GM21423 (cell line): ENCODE results near the gene SLC28A2.
"Not testable (repeated sequence)": the region's sequence is repeated elsewhere in the genome, so short reads cannot be mapped to it uniquely, and the experiment has no call there.

Source experiments
- ATAC-seq: cut with Tn5 transposase; IDR thresholded peaks from one replicate; pipeline ENCODE4 v1.9.1; 2021; ENCODE audit warnings: mild to moderate bottlenecking, moderate library complexity; ENCODE audit not compliant: unreplicated experiment

SLC28A2 gene, protein sequence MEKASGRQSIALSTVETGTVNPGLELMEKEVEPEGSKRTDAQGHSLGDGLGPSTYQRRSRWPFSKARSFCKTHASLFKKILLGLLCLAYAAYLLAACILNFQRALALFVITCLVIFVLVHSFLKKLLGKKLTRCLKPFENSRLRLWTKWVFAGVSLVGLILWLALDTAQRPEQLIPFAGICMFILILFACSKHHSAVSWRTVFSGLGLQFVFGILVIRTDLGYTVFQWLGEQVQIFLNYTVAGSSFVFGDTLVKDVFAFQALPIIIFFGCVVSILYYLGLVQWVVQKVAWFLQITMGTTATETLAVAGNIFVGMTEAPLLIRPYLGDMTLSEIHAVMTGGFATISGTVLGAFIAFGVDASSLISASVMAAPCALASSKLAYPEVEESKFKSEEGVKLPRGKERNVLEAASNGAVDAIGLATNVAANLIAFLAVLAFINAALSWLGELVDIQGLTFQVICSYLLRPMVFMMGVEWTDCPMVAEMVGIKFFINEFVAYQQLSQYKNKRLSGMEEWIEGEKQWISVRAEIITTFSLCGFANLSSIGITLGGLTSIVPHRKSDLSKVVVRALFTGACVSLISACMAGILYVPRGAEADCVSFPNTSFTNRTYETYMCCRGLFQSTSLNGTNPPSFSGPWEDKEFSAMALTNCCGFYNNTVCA

DNA sequence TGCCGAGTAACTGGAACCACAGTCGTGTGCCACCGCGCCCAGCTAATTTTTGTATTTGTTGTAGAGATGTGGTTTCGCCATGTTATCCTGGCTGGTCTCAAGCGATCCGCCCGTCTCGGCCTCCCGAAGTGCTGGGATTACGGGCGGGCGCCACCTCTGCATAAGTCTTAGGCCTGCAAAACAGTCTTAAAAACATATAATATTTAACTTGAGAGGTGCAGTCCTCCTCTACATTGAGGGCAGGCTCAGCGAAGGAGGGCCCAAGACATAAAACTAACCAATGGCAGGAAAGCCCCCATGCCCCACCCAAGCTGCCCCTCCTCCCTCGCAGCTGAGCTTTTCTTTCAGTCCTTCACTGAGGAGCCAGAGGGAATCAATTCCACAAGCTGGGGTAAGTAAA, at the start of gene SLC28A2:
SLC28A2 (plus strand) TSS at position 347 of the 400 bp plus-strand sequence. CDS start 982 bp downstream, outside the sequence.
- ATAC-seq: no peak

DNA sequence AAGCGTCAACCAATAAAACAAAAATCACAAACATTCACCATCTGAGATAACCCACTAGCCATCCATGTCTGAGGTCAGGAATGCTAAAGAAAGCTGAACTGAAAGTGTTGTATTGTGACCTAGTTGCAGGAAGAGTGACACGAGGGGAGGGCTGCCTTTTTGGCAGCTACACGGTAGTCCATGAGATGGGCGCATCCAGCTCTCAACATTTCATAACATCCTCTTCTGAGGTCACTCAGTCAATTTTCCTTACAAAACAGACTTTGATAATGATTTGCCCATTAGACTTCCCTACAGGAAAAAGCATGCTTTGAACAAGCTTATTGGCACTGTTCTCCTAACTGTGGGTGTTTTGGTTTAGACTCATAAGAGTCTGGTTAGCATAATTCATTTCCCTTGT, 48.9 kb upstream of the SLC28A2 start:
- ATAC-seq: no peak

DNA sequence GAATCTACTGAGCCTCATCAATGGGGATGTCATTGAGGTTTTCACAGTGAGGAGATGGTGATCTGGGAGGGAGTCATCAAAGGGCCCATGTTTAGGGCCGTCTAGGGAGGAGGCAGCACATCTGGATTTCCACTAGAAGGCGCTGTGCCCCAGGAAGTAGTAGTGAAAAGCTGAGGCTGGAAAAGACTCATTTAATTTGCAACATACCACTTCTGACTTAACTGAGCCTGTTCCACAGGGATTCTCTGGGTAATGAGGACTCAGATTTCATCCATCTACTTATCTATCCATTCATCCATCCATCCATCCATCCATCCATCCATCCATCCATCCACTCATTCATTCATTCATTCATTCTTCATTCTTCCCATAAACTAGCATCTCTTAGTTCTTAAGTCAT, 46.8 kb upstream of the SLC28A2 start:
- ATAC-seq: no peak

DNA sequence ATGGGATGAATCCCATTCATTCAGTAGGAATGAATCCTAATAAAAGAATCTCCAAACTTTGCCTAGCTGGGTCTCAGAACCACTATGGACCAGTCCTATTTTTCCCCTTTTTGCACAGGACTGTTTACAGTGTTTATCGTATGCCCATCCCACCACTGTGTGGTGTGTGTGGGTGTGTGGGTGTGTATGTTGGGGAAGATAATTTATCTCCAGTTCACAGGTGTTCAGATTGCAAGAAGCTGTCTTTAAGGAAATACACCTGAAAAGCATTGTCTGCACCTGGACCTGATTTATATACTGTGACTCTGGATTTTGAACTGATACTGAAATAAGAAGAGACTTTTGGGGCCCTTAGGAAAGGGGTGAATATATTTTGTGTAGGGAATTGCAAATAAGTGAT, 39.5 kb upstream of the SLC28A2 start:
- no peak for ATAC-seq

DNA sequence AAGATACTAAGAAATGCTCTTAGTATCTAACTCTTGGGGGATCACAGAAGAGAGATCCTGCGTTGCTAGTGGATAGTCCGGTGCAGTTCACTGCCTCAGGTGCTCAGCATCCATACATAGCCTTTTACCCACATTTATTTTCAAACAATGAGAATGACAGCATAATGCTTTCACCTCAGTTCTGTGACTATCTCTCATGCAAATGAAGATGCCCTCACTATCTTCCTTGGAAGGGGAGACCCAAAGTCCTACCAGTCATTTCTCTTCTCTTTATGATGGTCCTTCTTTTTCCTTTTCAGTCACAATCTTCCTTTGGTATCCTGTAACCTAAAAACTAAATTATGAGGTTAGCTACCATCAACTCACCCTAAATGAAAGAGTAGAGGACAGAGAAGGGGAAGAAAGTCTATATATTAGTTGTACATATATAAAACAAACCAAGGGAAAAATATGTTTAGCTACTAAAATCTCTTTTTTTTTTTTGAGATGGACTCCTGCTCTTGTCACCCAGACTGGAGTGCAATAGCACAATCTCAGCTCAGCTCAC, 30.9 kb upstream of the SLC28A2 start:
- ATAC-seq: no peak

DNA sequence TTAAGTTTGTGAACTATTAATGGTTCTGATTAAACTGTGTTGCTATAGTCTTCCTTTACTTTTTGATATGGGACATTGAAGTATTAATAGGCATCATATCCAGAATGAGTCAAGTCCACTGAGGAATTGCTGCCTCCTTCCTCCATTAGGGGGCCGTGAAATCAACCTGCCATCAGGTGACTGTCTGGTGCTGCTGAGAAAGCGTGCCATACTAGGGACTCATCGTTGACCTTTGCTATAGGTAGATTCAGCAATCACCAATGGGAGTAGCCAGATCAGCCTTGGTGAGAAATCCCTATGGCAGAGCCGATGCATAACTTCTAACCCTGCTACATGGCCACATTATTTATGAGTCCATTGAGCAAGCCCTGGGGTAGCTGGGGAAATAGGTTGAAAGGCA, 30.1 kb upstream of the SLC28A2 start:
- ATAC-seq: no peak

DNA sequence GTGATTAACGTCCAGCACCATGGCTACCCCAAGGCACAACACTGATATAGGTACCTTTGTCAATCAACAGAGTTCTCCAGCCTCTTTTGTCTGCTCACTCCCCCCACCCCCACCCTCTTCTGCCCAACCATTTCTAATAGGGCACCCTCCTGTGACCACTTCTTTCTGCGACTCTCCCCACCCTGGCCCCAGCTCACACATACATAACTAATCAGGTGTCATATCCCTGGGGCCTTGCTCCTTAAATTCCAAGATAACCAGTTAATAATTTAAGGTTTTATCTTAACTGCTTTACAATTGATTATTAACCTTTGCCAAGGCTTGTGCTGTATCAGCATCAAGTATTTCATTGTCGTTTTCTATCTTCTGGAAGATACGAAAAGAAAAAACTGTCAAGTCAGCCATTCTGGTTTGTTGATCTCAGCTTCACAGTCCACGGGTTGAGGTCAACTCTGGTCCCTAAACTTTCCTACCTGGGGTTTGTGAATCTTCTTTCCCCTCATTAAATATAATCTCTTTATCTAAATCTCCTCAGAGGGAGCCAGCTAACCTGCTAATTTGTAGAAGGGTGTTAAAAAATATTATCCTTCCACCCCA, 27.3 kb upstream of the SLC28A2 start:
- ATAC-seq: no peak

DNA sequence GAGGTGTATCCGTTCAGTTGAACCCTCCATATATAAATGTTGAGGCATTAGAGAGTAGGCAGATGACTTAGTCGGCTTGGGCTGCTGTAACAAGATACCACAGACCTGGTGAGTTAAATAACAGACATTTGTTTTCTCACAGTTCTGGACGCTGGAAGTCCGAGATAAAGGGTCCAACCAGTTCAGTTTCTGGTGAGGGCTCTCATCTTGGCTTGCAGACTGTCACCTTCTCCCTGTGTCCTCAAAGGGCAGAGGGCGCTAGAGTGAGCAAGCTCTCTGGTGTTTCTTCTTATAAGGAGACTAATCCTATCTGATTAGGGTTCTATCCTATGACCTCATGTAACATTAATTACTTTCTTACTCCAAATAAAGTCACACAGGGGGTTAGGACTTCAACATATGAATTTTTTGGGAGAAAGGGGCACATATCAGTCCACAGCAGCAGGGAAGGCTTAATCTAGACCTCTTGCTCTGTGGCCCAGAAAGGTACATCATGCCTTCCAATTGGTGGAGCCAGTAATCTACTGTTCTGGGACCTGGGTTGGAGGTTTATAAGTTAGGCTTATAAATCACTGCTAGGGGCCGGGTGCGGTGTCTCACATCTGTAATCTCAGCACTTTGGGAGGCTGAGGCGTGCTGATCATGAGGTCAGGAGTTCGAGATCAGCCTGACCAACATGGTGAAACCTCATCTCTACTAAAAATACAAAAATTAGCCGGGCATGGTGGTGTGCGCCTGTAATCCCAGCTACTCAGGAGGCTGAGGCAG, 26.3 kb upstream of the SLC28A2 start:
- ATAC-seq: no peak

DNA sequence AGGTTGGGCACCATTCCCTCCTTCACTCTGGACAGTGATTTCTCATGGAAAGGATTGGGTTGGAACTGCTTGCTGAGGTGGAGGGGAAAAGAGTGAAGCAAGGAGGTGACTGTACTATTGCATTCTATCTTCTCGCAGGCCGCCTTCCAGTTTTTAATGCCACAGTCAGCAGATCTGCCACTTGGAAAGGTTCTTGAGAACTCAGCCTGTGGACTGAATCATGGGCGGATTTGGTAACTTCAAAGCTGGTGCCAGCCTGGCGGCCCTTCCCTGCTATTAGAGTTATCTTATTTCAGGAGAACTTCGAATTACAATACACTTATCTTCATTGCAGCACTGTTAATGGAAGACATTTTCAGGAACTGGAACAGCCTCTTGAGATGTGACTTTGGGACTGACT, 23.1 kb upstream of the SLC28A2 start:
- ATAC-seq: no peak

DNA sequence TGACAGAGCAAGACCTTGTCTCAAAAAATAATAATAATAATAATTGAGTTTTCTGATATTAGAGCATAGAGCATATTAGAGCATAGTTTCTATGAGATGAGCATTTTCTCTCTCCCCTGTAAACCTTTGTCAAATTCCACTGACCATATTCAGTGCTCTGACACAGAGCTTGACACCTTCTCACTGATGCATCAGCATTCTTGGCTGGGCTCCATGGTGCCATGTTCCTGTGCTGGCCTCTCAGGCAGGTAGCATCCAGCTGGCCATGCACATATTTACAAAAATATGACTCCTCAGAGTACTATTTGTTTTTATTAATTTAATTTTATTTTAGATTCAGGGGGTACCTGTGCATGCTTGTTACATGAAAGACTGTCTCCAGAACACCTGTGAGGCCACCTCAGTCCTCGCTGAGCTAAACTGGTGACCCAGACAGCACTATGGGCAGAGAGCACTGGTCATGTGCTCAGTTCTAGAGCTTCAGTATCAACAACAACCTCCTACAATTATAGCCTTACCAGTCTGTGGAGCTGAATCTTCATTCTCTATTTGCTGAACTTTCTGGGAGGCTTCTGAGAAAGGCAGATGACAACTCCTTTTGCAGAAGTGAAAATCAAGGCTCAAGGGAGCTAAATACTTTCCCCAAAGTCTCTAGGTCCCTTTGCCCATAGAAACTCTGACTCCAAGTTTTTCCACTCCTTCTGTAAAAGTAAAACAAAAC, 21.6 kb upstream of the SLC28A2 start:
- no peak for ATAC-seq

DNA sequence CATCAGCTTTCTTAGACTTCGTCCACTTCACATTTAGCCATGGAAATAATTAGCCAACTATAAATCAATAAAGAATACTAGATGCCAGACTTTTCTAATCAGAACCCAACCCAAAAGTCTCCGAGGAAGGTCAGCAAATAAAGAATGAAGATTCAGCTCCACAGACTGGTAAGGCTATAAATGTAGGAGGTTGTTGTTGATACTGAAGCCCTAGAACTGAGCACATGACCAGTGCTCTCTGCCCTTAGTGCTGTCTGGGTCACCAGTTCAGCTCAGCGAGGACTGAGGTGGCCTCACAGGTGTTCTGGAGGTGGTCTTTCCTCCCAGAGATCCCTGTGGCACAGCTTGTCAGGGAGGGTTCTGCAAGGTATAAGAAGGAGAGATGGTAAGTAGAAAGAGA, 20.9 kb upstream of the SLC28A2 start:
- no peak for ATAC-seq

DNA sequence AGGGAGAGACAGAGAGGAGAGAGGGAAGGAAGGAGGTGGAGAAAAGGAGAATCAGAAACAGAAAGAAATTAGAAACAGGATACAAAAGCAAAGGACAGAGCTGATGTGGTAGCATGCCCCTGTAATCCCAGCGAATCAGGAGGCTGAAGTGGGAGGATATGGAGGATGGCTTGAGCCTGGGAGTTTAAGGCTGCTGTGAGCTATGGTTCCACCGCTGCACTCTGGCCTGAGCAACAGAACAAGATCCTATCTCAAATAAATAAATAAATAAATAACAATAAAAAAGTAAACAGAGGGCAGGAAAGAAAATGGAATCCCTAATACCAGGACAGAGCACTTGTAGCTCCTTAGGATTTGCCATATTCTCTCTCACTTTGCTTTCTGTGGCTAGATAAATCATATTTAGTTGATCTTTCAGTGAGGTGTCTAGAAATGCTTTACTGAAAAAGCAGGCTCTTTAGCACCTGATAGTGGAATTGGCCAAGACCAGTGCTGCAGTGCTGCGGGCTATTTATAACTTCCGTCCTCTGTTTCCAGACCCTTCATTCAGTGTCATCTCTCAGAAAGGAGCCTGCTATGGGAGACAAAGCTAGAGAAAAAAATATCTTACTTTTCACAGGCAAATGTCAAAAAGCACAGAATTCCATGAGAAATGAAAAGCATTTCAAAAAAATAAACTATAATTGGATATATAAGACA, 20.0 kb upstream of the SLC28A2 start:
- ATAC-seq: no peak

DNA sequence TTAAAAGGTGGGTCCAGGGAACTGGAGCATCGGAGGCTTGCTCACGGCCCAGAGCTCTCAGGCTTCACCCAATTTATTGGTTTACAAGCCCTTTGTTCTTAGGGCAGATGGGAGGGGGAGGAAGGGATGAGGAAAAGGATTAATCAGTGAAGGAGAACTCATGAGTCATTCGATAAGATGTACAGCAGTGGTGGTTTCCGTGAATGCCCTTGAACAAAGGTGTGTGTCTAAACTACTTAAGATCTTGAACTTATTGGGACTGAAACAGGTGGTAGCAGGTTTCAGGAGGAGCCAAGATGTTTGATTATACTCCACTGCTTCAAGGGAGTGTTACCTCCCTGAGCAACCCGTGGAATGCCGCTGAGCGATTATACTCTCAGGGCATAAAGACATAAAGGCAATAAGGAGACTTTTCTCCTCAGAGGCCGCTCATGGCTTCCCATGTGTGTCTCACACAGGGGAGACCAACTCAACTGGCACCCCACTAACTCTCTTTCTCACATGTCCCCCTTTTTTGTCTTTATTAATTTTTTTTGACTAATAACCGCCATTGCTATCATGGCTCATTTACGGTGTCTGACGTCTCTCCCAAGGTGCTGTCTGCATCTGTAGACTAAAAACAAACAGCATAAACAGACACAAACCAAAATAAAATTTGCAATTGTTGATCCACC, 17.3 kb upstream of the SLC28A2 start:
- ATAC-seq: no peak

DNA sequence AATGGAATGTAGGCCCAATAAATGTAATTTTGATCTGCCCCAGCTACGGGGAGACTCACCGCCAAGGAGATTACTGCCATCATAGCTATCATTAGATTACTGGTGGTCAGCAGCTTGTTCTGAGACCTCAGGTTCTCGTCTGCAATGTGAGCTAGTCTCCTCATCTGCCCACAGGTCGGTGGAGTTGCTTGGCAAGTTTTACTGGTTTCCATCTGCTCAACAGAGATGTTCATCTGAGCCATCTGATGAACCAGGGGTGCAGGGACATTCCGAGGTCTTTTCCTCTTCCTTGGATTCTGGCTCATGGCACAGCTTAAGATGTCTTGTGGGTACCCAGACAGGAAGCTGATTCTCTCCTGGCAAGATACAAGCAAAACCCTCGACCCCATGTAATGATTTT, 15.2 kb upstream of the SLC28A2 start:
- not testable (repeated sequence) for ATAC-seq

DNA sequence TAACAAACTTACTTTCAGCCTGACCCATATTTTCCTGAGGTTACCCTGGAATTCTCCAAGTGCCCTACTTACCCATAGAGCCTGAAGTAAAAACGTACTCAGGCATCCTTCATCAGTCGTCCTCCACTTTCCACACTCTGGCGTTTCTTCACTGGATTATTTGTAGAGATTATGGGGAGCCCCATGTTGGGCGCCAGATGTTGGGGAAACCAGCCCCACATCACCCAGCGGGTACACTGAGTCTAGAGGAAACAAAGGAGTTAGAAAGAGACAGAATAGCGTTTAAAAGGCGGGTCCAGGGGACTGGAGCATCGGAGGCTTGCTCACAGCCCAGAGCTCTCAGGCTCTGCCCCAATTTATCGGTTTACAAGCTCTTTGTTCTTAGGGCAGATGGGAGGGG, 9.7 kb upstream of the SLC28A2 start:
- no peak for ATAC-seq

DNA sequence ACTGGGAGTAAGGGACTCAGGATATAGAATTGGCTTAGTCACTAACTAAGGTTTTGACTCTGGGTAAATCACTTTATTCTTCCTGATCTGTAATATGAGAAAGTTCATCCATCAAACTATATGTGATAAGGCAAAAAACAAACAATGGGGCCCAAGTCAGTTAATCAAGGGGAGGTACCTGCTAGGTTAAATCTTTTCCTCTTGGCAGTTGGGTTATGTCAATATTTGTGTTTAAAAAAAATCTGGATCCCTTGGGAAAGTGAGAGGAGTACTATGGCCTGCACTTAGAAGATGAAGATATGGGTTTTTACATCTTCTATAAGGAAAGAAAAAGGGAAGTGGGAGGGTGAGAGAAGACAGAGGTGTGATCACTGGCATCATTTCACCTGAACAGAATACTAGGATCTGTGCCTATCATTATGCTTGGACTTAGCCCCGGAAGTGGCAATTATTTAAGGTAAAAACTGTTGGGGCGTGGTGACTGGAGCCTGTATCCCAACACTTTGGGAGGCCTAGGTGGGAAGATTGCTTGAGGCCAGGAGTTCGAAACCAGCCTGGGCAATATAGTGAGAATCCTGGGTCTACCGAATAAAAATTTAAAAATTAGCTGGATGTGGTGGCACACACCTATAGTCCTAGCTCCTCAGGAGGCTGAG, 2.8 kb upstream of the SLC28A2 start:
- ATAC-seq: no peak

DNA sequence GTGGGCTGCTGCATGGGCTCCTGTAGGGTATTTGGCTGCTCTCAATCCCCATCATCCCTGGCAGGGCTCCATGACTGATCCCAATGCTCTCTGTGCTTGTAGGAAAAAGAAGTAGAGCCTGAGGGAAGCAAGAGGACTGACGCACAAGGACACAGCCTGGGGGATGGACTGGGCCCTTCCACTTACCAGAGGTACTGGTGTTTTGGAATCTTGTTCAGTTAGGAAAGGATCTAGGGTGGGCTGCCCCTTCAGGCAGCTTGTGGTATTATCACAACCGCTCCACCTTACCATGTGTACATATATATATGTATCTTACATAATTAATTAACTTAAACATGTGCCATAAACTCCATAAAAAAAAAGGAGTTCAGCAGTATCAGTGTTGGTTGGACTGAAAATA, 1.3 kb downstream of the SLC28A2 start:
- no peak for ATAC-seq

DNA sequence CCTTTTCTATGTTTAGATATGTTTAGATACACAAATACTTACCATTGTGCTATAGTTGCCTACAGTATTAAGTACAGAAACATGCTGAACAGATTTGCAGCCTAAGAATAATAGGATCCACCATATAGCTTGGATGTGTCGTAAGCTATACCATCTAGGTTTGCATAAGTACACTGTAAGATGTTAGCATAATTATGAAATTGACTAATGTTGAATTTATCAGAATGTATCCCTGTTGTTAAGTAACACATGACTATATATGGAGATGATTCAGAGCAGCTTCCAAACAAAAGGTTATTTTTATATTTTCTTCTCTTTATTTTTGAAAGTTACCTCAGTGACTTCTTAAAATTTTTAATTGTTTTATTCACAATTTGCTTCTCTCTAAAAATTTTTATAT, 2.4 kb downstream of the SLC28A2 start:
- no peak for ATAC-seq

DNA sequence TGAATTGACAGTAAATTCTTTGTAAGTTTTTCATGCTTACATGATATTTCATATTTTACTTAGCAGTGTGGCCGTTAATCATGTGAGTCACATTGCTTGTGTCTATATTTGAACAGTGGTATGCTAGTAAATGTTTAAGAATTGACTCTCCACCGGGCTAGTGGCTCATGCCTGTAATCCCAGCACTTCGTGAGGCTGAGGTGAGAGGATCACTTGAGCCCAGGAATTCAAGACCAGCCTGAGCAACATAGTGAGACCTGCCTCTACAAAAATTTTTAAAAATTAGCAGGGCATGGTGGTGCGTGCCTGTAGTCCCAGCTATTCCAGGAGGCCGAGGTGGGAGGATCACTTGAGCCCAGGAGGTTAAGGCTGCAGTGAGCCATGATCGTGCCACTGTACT, 2.8 kb downstream of the SLC28A2 start:
- ATAC-seq: not testable (repeated sequence)
